GM12878 (cell line): ENCODE measurements around the gene PAX5. TPM values are rescaled to one million over a fixed set of nuclear protein-coding genes. Genes with fewer than 3 reads are reported as not detected.

ENCODE experiments used
- ATAC-seq: fragments of 200-7000 bp; cut with Tn5 transposase; 3 replicates; pipeline ENCODE4 v1.9.1; 2020; ENCODE audit warnings: mild to moderate bottlenecking, moderate library complexity
- BruUV-seq: library from RNA; stranded (reverse); fragments of 400-500 nt; replicated peaks from 2 replicates; lab custom pipeline; 2021; lab: Mats Ljungman, UMichigan
- CTCF ChIA-PET: fragments of 300-600 bp; sonication (Branson Sonifier 250); formaldehyde crosslinking; extraction: SDS; loops from one replicate; lab custom pipeline; 2021; ENCODE audit warnings: inconsistent platforms; lab: Yijun Ruan, JAX
- POLR2A ChIA-PET: fragments of 350-600 bp; formaldehyde crosslinking; extraction: SDS; loops from one replicate; lab custom pipeline; 2021; ENCODE audit warnings: inconsistent platforms; lab: Charles Lee
- RAD21 ChIA-PET: fragments of 300-600 bp; sonication (Branson Sonifier 250); formaldehyde crosslinking; loops from one replicate; lab custom pipeline; 2023; ENCODE audit warnings: antibody characterized with exemption; ENCODE audit not compliant: unreplicated experiment; lab: Charles Lee
- SMC1A ChIA-PET: fragments of 300-600 bp; sonication (Branson Sonifier 250); formaldehyde crosslinking; loops from one replicate; lab custom pipeline; 2023; ENCODE audit not compliant: unreplicated experiment, uncharacterized antibody; lab: Charles Lee
- DNase-seq: peaks from one replicate; pipeline ENCODE4 v3.0.0-alpha.2; 2011; ENCODE audit warnings: low read depth, low spot score
- FAIRE-seq: peaks from 3 replicates; lab custom pipeline; 2011; peaks lifted over from hg19 to GRCh38; lab: Jason Lieb, UNC
- H2AFZ ChIP-seq: 2 replicates; pipeline ENCODE4 v1.6.0; 2011; ENCODE audit warnings: low read depth, low read length, control low read depth; ENCODE audit not compliant: control insufficient read depth
- H3K27ac ChIP-seq: 2 replicates; pipeline ENCODE4 v1.5.1; 2011; ENCODE audit warnings: control low read depth; ENCODE audit not compliant: control insufficient read depth, insufficient read depth
- H3K27me3 ChIP-seq, 2 experiments: replicated peaks in 1 of 2; 2 replicates each; pipeline versions ENCODE4 v1.6.0 to v1.6.1; 2011; ENCODE audit warnings: low read length in 1 of 2; ENCODE audit not compliant: control insufficient read depth in 2 of 2, insufficient read depth in 2 of 2
- H3K36me3 ChIP-seq, 2 experiments: 2 replicates each; pipeline ENCODE4 v1.5.1; 2011; ENCODE audit warnings: low read length in 1 of 2; ENCODE audit not compliant: control insufficient read depth in 2 of 2, insufficient read depth in 2 of 2
- H3K4me1 ChIP-seq: 2 replicates; pipeline ENCODE4 v1.6.1; 2011; ENCODE audit warnings: mild to moderate bottlenecking, low read length, moderate library complexity, mixed read lengths; ENCODE audit not compliant: control insufficient read depth, insufficient read depth
- H3K4me2 ChIP-seq: 2 replicates; pipeline ENCODE4 v1.6.0; 2011; ENCODE audit warnings: control low read depth; ENCODE audit not compliant: control insufficient read depth, insufficient read depth
- H3K4me3 ChIP-seq: fragments of 200-600 bp; sonication (generic); 2 replicates; pipeline ENCODE4 v1.5.1; 2016
- H3K79me2 ChIP-seq: 2 replicates; pipeline ENCODE4 v1.6.0; 2011; ENCODE audit warnings: low read length; ENCODE audit not compliant: control insufficient read depth, insufficient read depth
- H3K9ac ChIP-seq: 2 replicates; pipeline ENCODE4 v1.8.0; 2011; ENCODE audit warnings: low read length, control low read depth, mixed read lengths; ENCODE audit not compliant: control insufficient read depth, insufficient read depth
- H3K9me3 ChIP-seq: replicated peaks from 3 replicates; pipeline ENCODE4 v1.5.1; 2011; ENCODE audit warnings: mild to moderate bottlenecking, low read length; ENCODE audit not compliant: control insufficient read depth, insufficient read depth
- H4K20me1 ChIP-seq: 2 replicates; pipeline ENCODE4 v1.6.0; 2011; ENCODE audit not compliant: control insufficient read depth, insufficient read depth
- ATF3 ChIP-seq: IDR thresholded peaks from 2 replicates; pipeline ENCODE4 v1.6.1; 2011; ENCODE audit warnings: low read depth, mild to moderate bottlenecking, low read length, moderate library complexity, borderline replicate concordance; ENCODE audit errors: extremely low read depth
- KAT2A ChIP-seq: conservative IDR thresholded peaks from 2 replicates; pipeline ENCODE4 v1.6.1; 2011; ENCODE audit warnings: low read depth, low read length; ENCODE audit not compliant: control insufficient read depth
- NR2C1 ChIP-seq: fragments of 450-650 bp; IDR thresholded peaks from 2 replicates; pipeline ENCODE4 v1.6.1; 2017; ENCODE audit warnings: antibody characterized with exemption, mild to moderate bottlenecking, moderate library complexity
- RELA ChIP-seq: fragments of 450-650 bp; IDR thresholded peaks from 2 replicates; pipeline ENCODE4 v1.8.0; 2014; ENCODE audit warnings: borderline replicate concordance; ENCODE audit not compliant: partially characterized antibody
- RUNX3 ChIP-seq: IDR thresholded peaks from 2 replicates; pipeline ENCODE4 v1.6.1; 2012; ENCODE audit warnings: low read length, inconsistent platforms
- SIN3A ChIP-seq: IDR thresholded peaks from 2 replicates; pipeline ENCODE4 v1.6.1; 2012; ENCODE audit warnings: low read depth, low read length, improper control_type of control experiment
- ZBTB11 ChIP-seq: fragments of 450-650 bp; formaldehyde crosslinking; IDR thresholded peaks from 2 replicates; pipeline ENCODE4 v1.5.0; 2022; ENCODE audit warnings: mild to moderate bottlenecking, missing genetic modification characterization
- ZNF384 ChIP-seq: IDR thresholded peaks from 2 replicates; pipeline ENCODE4 v1.6.1; 2012; ENCODE audit warnings: low read depth, mild to moderate bottlenecking, low read length, improper control_type of control experiment, borderline replicate concordance
- WGBS: methylation state at CpG from one replicate; pipeline ENCODE4 v1.1.6; 2016; ENCODE audit warnings: low lambda C conversion rate; ENCODE audit not compliant: insufficient replicate concordance, insufficient coverage; ENCODE audit errors: missing lambda C conversion rate; 5-methylcytosine and 5-hydroxymethylcytosine counted together
- in situ Hi-C: fragments of 300-500 bp; cut with MboI; formaldehyde crosslinking; loops from 9 replicates; pipeline ENCODE4 v1.14.3; 2018; ENCODE audit warnings: mixed read lengths
- intact Hi-C: fragments of 100-400 bp; cut with micrococcal nuclease; formaldehyde crosslinking; loops from one replicate; pipeline ENCODE4 v1.14.2; 2022; ENCODE audit not compliant: unreplicated experiment
- polyA plus RNA-seq, 11 experiments: library from polyadenylated mRNA; depleted of rRNA in 4 of 11; unstranded in 6 of 11; stranded (reverse) in 5 of 11; fragments of >200 nt; fragmentation: Nextera tagmentation in 4 of 11; fragmentation: Illumina TruSeq in 1 of 11; extraction: Ambion mirVana in 4 of 11; extraction: Trizol in 1 of 11; gene quantifications; 1 replicate in 1 of 11; 2 replicates in 10 of 11; pipeline versions ENCODE4 v1.2.1 to v1.2.3, GENCODE V29; 2011 to 2016; ENCODE audit warnings: inconsistent platforms in 2 of 11, missing spikeins in 2 of 11, low read depth in 1 of 11
- total RNA-seq, 4 experiments: library from RNA; depleted of rRNA in 3 of 4; stranded (reverse); fragments of >200 nt in 3 of 4; fragmentation: Illumina TruSeq in 1 of 4; extraction: Trizol in 1 of 4; gene quantifications; 2 replicates each; pipeline versions ENCODE4 v1.2.1 to v1.2.3, GENCODE V29; 2013 to 2021
- TF ChIP-seq, protein P1 (sequence below): fragments of 450-650 bp; IDR thresholded peaks from 2 replicates; pipeline ENCODE4 v1.6.1; 2017; ENCODE audit warnings: borderline replicate concordance
- TF ChIP-seq, protein P2 (sequence below): fragments of 450-650 bp; IDR thresholded peaks from 2 replicates; pipeline ENCODE4 v1.6.1; 2018; ENCODE audit warnings: mild to moderate bottlenecking, low read depth, moderate library complexity; ENCODE audit not compliant: partially characterized antibody
- TF ChIP-seq, protein P3 (sequence below): IDR thresholded peaks from 2 replicates; pipeline ENCODE4 v1.6.1; 2012; ENCODE audit warnings: low read depth, low read length, improper control_type of control experiment

PAX5 gene
- total and polyA plus RNA-seq, 10 of the 15 experiments (the other 5 are each of a cell fraction or from before 2014, with no cell fraction given) = 2.2 to 123 (median 31.9) TPM

DNA sequence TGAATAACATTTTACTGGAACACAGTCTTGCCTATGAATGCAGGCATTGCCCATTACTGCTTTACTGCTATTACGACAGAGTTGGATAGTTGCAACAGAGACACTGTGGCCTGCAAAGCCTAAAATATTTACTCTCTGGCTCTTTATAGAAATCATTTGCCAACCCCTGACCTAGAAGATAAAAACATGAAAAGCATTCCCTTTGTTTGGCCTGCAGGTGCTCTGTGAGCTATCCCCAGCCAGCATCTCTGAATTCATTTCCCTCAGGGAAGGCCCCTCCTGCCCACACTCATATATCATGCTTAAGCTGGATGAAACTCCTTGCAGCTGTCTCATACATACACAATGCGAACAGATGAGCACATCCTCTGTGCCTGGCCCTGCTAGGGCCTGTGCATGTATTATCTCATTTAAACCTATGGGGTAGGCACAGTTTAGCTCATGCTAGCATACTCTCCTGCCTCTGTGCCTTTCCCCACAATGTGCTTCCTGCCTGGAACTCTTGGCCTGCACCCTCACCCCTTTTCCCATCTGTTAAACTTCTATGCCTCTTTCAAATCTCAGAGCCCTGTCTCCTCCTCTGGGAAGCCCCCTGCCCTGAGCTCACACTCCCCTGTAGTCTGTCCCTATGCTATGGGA lies 193.1 kb downstream of the PAX5 start (continued):
- TF ChIP-seq ZBTB11 (CRISPR knock-in tag) (no peak), ATF3 (no peak)

DNA sequence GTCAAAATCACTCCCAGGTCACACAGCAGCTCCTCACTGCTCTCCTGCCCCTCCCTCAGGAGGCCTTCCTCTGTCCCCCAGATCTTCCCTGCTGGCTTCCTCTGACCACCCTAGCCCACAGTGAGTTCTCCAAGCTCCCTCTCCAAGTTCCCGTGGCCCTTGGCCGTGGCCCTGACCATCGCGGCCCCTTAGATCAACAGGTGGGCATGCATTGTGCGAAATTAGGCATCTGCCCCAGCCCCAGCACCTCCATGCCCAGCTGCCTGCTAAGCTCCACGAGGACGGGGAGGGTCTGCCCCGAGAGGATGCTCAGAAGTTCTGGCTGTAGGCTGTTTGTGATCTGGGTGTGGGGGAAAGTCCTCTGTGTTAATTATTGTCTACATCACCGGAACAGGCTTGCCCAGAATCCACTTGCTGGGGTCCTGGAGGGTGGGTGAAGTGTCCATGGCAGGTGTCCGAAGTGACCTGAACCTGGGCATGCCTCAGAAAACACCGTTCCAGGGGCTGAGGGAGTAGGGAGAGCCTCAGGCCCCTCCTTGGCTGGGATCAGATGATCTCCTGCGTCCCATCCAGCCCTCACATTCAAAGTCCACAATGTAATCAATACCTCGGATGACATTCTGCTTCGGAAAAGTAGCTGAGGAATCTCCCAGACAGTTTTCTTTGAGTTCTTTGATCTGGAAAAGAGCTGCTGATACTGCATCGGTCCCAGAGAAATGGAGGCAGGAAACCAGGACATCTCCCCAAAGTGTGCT lies 194.8 kb downstream of the PAX5 start:
- no peaks in the 10 kb centered on the region for H3K27me3 ChIP-seq
- ChIA-PET SMC1A (no interaction called here), POLR2A (no interaction called here), RAD21 (no interaction called here), CTCF (no interaction called here)
- H3K9me3 ChIP-seq = no peaks in the 10 kb centered on the region
- no peak overlapping the region for H2AFZ ChIP-seq
- no peak overlapping the region for H3K9ac ChIP-seq
- peaks cover 2% of the 10 kb centered on the region; the same call in 1 of the 2 replicates for H3K4me1 ChIP-seq
- in situ Hi-C loops = no loop called here
- H4K20me1 ChIP-seq = no peaks in the 10 kb centered on the region
- 98% methylated on average over 15 of the region's 15 CpGs for WGBS
- ATAC-seq (no peak), DNase-seq (no peak), FAIRE-seq (no peak)
- no peak overlapping the region for H3K4me2 ChIP-seq
- H3K27ac ChIP-seq = no peak overlapping the region
- peaks cover 32 to 45% of the 10 kb centered on the region in 2 experiments for H3K36me3 ChIP-seq
- H3K79me2 ChIP-seq = no peaks in the 10 kb centered on the region
- intact Hi-C loops = no loop called here
- BruUV-seq = no TSS peak
- H3K4me3 ChIP-seq = no peak overlapping the region
- TF ChIP-seq RELA (no peak), RUNX3 (no peak), NR2C1 (no peak), ZNF384 (no peak), SIN3A (no peak), KAT2A (no peak)
- TF ChIP-seq, protein P1, sequence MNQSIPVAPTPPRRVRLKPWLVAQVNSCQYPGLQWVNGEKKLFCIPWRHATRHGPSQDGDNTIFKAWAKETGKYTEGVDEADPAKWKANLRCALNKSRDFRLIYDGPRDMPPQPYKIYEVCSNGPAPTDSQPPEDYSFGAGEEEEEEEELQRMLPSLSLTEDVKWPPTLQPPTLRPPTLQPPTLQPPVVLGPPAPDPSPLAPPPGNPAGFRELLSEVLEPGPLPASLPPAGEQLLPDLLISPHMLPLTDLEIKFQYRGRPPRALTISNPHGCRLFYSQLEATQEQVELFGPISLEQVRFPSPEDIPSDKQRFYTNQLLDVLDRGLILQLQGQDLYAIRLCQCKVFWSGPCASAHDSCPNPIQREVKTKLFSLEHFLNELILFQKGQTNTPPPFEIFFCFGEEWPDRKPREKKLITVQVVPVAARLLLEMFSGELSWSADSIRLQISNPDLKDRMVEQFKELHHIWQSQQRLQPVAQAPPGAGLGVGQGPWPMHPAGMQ = no peak
- TF ChIP-seq, protein P2, sequence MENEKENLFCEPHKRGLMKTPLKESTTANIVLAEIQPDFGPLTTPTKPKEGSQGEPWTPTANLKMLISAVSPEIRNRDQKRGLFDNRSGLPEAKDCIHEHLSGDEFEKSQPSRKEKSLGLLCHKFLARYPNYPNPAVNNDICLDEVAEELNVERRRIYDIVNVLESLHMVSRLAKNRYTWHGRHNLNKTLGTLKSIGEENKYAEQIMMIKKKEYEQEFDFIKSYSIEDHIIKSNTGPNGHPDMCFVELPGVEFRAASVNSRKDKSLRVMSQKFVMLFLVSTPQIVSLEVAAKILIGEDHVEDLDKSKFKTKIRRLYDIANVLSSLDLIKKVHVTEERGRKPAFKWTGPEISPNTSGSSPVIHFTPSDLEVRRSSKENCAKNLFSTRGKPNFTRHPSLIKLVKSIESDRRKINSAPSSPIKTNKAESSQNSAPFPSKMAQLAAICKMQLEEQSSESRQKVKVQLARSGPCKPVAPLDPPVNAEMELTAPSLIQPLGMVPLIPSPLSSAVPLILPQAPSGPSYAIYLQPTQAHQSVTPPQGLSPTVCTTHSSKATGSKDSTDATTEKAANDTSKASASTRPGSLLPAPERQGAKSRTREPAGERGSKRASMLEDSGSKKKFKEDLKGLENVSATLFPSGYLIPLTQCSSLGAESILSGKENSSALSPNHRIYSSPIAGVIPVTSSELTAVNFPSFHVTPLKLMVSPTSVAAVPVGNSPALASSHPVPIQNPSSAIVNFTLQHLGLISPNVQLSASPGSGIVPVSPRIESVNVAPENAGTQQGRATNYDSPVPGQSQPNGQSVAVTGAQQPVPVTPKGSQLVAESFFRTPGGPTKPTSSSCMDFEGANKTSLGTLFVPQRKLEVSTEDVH = no peak
- TF ChIP-seq, protein P3, sequence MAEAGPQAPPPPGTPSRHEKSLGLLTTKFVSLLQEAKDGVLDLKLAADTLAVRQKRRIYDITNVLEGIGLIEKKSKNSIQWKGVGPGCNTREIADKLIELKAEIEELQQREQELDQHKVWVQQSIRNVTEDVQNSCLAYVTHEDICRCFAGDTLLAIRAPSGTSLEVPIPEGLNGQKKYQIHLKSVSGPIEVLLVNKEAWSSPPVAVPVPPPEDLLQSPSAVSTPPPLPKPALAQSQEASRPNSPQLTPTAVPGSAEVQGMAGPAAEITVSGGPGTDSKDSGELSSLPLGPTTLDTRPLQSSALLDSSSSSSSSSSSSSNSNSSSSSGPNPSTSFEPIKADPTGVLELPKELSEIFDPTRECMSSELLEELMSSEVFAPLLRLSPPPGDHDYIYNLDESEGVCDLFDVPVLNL = no peak
